NCI-H526 treated with DMSO at 0.1 percent for 48 hours (cell line): ENCODE measurements around the gene AQP3.
A peak's percentile ranks its signal among the peaks of the same experiment; 100 is the strongest.
"Not testable (repeated sequence)": the region's sequence is repeated elsewhere in the genome, so short reads cannot be mapped to it uniquely, and the experiment has no call there.

Experiments used
- DNase-seq: peaks from one replicate; lab custom pipeline; 2025; lab: John Stamatoyannopoulos, UW

AQP3 gene

DNA sequence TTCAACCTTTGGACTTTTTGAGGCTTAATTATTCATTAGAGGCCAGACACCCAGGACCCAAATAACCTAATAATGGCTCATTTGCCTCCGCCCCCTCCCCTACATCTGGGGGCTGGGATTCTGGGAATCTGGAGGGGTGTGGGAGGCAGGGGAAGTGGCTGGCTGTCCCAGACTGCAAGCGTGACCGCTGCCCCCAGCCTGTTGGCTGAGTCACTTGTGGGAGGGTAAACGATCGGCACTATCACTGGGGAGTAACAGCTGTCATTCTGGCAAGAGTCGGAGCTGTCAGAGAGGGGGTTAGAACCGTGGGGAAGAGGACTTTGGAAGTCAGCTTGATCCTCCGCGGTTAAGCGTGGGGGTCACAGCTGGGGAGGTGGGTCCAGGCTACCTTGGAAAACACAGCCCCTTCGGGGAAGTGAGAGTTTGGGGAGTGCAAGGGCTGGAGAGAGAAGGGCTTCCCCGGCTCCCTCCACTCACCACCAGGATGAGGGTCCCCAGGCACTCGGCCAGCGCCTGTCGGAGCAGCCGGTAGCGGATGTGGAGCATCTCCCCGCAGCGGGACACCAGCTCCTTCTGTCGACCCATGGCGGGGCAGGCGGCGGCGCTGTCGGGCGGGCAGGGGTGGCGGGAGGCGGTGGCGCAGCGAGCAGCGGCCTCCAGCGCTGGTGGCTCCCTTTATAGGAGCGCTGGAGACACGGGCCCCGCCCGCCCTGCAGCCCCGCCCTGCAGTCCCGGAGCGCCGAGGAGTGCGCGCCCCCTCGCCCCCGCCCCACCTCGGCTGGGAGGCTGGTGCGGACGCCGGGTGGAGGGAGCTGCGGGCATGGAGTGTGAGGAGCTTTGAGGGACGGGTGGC, at the start of gene AQP3:
TSS of gene AQP3 (minus strand) at position 648 of the 853 bp plus-strand sequence. CDS start at position 585, 63 bp downstream.
- peak; percentile 9 for DNase-seq

DNA sequence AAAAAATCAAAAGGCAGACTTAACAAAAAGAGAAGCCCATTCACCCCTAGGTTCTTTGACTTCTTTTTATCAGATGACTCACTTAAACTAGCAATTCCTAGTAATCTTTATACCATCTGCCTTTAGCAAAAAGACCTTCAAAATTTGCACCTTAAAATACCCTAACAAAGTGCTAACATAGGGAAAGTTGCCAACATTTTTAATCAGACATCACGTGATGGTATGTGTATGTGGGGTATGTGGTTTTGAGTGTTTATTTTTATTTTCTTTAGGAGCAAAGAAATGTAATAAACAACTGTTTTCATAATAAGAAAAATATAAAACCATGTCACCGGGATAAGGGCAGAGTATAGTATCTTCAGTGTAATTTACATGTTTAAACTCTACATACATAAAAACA, 46.4 kb upstream of the AQP3 start:
- DNase-seq, result not testable (repeated sequence)

DNA sequence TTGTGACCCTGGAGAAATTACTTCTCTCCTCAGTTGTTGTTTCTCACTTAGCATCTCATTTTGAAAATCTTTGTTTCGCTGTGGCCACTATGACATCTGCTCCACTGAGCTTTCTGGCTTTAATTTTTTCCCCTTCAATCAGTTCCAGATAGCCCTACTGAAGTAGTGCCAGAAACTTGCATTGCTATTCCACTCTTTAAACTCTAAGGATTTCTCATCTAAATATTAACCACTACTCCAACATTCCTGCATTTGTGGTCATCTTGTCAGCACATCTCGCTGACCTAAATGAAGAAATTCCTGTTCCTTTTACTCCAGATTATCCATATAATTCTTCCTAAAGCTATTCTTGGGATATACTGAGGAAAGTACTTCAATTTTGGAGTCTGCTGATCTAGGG, 41.7 kb upstream of the AQP3 start:
- no peak for DNase-seq

DNA sequence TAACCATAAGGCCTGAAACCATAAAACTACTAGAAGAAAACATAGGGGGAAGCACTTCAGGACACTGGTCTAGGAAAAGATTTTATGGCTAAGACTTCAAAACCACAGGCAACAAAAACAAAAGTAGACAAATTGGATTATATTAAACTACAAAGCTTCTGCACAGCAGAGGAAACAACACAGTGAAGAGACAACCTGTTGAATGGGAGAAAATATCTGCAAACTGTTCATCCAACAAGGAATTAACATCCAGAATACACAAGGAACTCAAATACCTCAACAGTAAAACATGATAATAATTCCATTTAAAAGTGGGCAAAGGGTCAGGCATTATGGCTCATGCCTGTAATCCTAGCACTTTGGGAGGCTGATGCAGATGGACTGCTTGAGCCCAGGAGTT, 37.9 kb upstream of the AQP3 start:
- not testable (repeated sequence) for DNase-seq

DNA sequence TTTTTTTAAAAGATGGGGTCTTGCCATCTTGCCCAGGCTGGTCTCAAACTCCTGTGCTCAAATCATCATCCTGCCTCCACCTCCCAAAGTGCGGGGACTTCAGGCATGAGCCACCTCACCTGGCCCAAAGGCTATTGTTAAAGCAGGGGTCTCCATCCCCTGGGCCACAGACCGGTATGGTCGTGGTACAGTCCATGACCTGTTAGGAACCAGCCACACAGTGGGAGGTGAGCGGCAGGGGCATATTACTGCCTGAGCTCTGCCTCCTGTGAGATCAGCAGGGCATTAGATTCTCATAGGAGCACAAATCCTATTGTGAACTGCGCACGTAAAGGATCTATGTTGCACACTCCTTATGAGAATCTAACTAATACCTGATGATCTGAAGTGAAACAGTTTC, 33.6 kb upstream of the AQP3 start:
- DNase-seq, result no peak

DNA sequence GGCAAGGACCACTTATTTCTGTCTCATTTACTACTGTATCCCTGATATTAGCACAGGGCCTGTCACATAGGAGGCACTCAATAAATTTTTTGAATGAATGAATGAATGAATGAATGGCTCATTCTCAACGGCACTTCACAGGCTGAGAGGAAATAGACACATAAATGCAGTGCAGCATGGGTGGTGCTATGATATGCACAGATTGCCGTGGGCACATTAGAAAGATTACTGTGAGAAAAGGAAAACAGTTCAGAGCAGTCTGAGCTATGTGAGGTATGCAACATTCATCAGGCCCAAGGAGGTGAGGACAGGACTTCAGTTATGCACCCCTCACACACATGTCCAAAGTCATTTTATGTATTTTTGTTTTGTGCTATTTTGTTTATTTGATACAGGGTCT, 32.7 kb upstream of the AQP3 start:
- DNase-seq, result no peak

DNA sequence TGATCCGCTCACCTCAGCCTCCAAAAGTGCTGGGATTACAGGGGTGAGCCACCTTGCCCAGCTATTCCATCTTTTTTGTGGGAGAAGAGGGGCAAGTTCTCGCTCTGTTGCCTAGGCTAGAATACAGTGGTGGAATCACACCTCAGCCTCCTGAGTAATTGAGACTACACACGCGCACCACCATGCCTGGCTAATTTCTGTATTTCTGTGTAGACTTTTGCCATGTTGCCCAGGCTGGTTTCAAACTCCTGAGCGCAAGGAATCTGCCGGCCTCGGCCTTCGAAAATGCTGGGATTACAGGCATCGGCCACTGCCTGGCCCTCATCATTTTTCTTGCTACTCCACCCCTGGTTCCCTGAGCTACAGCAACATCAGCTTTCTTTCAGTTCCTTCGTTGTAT, 29.1 kb upstream of the AQP3 start:
- no peak for DNase-seq

DNA sequence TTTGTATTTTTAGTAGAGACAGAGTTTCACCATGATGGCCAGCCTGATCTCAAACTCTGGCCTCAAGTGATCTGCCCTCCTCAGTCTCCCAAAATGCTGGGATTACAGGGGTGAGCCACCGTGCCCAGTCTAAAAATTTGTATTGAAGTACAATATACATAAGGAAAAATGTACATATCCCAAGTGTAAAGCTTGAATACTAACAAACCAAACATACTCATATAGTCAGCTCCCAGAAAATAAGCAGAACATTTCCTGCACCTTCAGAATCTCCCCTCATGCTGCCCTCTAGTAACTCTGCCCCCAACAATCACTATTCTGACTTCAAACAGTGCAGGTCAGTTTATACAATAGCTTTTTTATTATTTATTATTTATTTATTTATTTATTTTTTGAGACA, 28.0 kb upstream of the AQP3 start:
- DNase-seq, result no peak

DNA sequence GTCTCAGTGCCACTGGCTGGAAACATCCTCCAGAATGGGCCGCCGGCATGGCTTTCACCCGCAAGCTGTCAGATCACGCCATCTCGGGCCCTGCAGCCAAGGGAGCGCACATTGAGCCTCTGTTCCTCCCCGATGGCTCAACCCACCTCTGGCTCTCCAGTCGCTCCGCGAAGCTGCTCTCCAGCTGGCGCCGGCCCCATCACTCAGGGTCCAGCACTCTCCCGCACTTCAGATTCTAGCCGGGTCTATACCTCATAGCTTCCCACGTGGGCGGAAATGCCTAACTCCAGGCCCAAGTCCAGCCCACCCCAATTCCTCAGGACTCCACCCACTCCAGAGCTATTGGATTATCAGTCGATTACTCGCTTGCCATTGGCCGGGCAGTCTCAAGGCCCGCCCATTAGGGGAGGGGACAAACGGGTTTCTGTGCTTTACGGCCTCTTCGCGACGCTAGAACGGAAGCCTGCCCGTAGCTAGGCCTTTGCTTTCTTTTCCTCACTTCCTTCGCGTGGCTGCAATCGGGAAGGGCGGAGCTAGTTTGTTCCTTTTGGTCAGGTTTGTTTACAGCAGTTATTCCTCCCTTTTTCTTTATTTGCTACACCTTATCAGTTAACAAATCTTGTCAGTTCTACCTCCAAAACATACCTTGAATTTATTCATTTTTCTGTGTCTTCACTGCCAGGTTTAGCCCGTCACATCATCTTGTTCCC, 26.4 kb upstream of the AQP3 start, which contains the start of gene NOL6:
TSS of gene NOL6 (minus strand) at position 282 of the 710 bp plus-strand sequence. CDS start at position 200, 82 bp downstream.
- DNase-seq, result peak; percentile 96

DNA sequence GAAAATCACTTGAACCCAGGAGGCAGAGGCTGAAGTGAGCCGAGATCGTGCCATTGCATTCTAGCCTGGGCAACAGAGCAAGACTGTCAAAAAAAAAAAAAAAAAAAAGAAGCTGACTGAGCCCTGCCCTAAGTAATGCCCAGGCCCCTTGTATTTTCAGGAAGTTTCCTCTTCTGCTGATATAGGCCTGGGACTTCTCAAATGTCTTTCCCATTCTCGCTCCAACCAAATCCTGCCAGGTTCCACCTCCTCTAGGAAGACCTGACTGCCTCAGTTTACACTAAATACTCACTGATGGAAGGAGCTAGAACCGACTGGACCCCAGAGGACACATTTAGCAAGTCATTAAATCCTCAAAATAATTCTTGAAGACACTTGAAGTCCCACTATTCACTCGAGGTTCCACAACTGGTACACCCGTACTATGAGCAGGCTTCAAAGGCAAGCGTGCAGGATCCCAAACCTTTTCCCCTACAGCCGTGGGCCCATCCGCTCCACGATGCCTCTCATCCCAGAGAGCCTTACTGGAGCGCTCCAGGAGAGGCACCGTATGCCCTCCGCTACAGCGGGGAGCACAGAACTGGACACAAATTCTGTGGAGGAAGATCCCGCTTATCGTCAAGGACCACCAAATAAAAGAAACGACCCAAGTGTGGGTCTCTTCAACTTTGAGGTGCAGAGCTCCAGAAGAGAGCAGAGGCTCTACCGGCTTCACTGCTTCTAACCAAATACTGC, 25.7 kb upstream of the AQP3 start:
- no peak for DNase-seq

DNA sequence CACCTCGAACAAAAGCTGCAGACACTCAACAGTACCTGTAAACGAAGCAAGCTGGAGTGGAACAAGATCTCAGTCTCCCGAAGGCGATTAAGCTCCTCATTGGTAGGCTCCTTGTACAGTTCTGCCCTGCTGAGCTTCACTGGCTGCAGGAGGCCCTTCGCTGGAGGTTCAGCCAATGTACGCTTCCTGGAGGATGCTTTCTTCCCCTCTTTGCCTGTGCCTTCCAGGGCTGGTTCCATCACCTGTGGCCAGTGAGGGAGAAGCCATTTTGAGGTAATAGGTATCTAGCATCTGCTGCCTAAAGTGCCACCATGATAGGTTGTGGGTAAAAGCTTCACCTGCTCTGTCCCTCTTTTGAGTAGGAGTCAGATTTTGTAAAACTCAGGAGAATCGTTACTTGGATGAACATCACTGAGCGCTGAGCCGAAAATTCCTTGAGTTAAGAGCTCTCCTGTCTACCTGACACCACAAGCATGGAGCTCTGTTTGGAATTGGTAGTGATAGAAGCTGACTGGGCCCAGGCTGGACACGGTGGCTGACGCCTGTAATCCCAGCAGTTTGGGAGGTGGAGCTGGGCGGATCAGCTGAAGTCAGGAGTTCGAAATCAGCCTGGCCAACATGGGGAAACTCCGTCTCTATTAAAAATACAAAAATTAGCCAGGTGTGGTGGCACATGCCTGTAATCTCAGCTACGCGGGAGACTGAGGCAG, 24.9 kb upstream of the AQP3 start:
- no peak for DNase-seq

DNA sequence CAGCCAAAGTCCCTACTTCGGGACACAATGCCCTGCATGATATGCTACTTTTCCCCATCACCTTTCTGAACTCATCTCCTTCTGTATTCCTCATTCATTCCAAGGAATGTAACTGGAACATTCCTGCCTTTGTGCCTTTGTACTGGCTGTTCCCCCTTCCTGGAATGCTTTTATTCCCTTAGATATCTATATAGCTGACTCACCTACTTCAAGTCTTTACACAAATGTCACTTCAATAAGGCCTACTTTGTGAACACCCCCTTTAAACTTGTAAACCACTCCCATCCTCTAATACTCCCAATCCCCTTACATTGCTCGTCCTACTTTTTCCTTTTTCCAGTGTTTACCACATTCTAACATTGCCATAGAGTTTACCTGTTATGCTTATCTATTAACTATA, 24.0 kb upstream of the AQP3 start:
- DNase-seq, result no peak

DNA sequence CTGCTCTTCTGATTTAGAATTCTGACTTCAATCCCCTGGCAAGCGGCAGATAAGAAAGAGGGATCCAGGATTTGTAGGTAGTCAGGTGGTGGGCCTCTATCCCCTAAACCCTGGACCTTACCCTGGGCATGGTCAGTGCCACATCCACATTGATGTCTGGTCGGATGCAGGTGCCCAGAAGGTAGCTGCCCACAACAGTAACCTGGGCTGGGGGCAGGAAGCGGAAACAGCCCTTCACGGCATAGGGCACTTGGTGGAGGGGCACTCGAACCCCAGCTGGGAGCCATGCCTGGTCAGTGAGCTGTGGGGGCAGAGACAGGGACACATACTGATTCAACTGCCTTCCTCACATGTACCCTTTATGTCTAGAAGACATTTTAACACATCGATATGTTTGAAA, 22.5 kb upstream of the AQP3 start:
- no peak for DNase-seq

DNA sequence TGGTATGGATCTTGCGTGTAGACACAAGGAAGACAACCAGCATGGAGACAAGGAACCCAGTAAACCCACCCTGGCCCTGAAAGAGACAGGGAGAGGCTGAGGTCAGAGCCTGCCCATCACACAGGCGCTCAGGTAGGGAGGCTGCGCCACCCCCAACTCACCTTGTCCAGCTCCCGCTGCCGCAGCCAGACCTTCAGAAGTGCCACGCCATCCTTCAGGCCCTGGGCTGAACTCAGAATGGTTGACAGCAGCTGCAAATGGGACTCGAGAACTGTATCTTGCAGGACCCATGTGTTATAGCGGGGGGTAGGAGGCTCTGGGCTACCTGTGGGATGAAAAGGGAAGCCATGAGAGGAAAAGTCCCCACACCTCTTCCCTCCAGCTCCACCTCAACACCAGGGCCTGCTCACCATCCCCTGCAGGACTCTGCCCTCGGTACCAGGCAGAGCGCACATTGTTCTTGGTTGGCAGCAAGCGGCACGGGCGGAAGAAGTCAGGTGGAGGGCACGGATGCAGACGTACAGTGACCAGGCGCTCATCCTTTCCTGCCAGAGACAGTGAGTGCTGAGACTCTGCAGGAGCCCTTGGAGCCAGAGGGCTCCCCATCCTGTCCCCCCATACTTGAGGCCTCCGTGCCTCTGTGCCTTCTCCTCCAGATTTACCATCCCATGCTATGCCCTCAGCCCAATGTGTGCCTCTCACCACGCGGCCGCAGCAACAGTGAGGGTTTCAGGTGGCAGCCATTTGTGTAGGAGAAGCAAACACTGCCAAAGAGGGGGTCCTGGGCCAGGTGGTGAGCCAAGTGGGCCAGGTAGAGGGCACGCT, 21.6 kb upstream of the AQP3 start:
- DNase-seq, result no peak

DNA sequence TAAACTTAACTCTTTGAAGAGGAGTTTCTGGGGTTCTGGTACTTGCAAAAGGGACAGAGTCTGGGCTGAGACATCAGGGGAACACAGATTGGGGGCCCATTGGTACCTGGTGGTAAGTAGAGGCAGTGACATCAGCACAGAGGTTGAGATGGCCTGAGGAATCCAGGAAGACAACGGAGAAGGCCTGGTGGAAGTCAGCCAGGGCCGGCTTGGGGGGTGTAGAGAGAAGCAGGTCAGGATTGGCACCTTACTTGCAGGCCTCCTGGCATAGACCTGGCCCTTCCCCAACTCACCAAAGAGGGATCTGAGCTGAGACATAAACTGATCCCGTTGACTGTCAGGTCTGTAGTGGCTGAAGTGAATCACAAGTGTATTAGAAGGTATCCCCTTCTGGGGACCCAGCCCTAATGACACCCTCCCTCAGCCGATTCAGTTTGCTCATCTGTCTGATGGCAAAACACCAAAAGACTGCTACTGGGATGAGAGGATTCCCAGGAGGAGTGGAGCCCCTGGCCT, 20.9 kb upstream of the AQP3 start:
- no peak for DNase-seq

DNA sequence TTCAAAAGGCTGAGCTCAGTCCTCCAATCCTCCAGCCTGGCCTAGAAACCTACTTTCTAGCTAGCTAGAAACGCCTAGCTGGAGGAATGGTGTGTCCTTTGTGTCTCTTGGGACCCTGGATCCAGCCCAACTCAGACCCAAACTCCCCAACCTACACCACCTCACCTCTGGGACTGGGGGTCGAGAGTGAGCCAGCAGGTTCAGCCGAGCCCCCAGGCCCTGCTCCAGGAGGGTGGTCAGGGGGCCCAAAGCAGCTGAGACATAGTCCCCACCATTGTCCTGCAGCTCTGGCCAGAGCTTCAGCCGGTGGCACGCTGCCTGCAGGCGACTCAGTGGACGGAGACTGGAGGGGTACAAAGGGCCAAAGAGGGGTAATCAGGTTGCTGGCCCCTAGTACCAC, 20.1 kb upstream of the AQP3 start:
- no peak for DNase-seq

DNA sequence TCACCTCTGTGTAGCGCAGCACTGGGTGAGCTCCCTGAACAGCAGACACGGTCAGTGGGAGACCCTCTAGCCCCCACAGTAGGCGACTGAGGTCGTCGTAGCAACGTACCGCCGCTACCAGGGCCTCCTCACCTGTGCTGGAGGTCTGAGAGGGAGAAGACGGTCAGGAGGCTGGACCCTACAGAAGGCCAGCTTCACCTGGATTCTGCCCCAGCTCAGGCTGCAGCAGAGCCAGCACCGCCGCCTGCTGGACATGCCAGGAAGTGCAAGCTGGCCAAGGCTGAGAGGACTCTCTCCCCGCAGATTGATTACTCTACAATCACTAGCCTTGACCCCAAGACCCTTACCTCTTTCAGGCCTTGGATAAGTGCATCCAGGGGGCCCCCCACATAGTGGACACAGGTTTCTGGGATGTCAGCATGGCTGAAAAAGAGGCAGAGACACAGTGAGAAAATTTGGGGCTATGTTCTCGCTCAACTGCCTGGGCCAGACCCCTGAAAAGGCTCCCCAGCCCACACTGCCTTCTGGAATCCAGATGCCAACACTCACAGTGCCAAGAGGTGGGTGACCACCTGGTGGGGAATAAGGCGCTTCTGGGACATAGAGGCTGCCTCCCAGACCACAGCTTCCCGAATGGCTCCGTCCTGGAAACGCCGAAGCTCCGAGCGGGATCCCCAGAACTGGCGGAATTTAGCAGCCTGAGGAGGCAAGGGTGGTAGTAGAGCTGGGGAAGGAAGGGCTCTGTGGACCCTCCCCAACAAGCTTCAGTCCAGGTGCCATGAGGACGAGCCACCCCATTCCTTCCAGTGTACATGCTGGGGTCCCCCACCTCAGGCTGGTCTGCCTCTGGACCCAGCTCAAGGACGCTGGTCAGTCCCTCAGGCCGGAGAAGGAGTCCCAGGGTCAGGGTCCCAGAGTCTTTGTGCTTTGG, 19.4 kb upstream of the AQP3 start:
- no peak for DNase-seq

DNA sequence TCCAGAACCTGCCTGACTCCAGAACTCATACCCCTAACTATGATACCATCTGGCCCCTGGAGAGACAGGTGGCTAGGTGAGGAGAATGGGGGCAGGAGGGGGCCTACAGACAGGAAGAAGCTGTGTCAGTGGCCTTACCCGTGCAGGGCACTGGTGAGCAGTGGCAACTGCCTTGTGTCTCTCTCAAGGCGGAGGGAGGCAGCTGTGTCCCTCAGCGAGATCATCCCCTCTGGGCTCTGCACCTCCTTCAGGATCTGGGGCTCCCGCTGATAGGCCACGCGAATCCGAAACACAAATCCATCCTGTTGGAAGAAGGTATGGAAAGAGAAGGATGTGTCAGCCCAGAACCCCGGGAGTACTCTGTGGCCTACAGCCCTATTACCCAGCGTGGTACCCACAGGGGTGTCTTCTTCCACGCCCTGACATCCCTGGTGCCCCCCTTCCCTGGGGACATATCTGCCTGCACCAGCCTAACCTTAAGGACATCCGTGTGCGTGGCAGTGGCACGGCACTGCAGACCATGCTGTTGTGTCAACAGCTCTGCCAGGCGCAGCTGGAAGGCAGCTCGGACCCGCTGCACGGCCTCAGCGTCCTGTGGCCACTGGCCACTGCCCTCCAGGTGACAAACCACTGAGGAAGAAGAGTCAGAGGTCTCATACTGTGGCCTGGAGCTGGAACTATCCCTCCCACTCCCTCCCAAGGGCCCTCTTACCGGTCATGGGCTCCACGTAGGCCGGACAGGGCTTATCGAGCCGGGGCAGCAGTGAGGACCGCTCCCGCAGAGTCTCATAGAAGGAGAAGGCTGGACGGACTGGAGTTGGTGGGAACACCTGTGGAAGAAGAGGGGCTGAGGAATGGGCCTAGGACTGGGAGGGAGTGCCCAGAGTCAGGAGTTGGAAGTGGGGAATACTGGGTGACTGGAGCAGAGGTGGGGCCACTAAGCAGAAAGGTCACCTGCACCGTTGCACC, 18.5 kb upstream of the AQP3 start:
- DNase-seq, result no peak

DNA sequence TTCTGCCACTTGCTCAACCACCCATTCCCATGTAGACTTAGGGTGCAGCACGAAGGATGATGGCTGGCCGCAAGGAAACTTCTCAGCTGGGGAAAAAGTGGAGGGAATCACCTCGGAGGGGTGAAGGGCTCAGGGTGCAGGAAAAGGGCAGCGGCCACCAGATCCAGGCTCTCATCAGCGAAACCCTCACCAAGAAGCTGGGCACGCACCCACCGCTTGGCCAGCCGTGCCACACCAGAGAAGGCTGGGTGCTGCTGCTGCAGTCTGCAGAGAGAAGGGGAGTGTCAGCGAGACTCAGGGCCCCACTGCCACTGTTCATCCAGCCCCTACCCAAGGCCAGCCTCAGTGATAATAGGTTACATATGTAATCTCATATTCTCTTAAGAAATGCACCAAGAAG, 17.7 kb upstream of the AQP3 start:
- no peak for DNase-seq
